BE2C (cell line): ENCODE data around the gene WSB2.

Experiments
- DNase-seq: peaks from one replicate; pipeline ENCODE4 v3.0.0-alpha.2; 2020
- H3K27me3 ChIP-seq: fragments of 250-450 bp; sonication (Bioruptor Pico); 2 replicates; pipeline ENCODE4 v1.5.1; 2020; ENCODE audit warnings: mild to moderate bottlenecking
- H3K36me3 ChIP-seq: fragments of 250-450 bp; sonication (Bioruptor Pico); 2 replicates; pipeline ENCODE4 v1.5.1; 2020; ENCODE audit warnings: mild to moderate bottlenecking
- H3K4me1 ChIP-seq: fragments of 250-450 bp; sonication (Bioruptor Pico); 2 replicates; pipeline ENCODE4 v1.5.1; 2020
- H3K4me3 ChIP-seq: 2 replicates; pipeline ENCODE4 v1.5.1; 2011; ENCODE audit warnings: low read depth, low read length
- H3K9me3 ChIP-seq: fragments of 250-450 bp; sonication (Bioruptor Pico); 2 replicates; pipeline ENCODE4 v1.5.1; 2020
- TF ChIP-seq, protein P1 (sequence below): IDR thresholded peaks from 2 replicates; pipeline ENCODE4 v1.5.1; 2012; ENCODE audit warnings: mild to moderate bottlenecking, low read depth, low read length

The WSB2 gene

DNA sequence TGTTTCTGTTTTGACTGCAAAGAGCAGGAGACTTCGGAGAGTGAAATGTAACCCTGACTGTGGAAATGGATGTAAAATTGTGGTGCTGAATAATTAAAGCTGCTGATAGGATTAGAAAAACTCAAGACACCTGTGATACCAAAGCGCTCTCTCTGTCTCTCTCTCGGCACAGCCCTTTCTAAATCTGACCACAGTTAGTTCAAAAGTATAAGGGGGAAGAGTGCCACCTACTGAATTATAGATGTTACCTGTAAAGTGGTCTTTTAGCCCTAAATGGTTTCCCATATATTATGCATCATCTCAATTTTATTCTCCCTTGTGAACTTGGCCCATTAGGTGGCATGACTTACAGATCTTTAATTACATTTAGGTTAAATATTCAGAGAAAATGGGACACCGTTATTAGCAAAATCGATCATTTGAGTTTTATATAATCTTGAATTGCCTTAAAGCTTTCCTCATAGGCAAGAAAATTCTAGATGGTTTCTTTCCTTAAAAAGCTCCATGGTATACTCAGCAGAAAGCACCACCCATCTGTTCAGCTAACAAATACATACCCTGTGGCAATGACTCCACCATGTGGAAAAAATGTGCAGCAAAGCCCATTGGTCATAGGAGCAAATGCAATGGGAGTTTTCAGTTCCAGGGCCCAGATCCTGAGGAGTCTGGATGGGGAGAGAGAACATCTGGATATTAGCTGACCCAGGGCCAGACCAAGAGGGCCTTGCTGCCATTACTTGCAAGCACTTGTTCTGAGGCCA lies 26.4 kb downstream of the WSB2 start:
- TF ChIP-seq, protein P1, sequence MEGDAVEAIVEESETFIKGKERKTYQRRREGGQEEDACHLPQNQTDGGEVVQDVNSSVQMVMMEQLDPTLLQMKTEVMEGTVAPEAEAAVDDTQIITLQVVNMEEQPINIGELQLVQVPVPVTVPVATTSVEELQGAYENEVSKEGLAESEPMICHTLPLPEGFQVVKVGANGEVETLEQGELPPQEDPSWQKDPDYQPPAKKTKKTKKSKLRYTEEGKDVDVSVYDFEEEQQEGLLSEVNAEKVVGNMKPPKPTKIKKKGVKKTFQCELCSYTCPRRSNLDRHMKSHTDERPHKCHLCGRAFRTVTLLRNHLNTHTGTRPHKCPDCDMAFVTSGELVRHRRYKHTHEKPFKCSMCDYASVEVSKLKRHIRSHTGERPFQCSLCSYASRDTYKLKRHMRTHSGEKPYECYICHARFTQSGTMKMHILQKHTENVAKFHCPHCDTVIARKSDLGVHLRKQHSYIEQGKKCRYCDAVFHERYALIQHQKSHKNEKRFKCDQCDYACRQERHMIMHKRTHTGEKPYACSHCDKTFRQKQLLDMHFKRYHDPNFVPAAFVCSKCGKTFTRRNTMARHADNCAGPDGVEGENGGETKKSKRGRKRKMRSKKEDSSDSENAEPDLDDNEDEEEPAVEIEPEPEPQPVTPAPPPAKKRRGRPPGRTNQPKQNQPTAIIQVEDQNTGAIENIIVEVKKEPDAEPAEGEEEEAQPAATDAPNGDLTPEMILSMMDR = peak; percentile 53
- Histone ChIP-seq H3K27me3 (no peaks in the 10 kb centered on the region), H3K9me3 (no peaks in the 10 kb centered on the region), H3K4me1 (no peaks in the 10 kb centered on the region; the same call in 1 of the 2 replicates), H3K36me3 (peaks cover 80% of the 10 kb centered on the region), H3K4me3 (no peak overlapping the region)
- peak; percentile 36 for DNase-seq

DNA sequence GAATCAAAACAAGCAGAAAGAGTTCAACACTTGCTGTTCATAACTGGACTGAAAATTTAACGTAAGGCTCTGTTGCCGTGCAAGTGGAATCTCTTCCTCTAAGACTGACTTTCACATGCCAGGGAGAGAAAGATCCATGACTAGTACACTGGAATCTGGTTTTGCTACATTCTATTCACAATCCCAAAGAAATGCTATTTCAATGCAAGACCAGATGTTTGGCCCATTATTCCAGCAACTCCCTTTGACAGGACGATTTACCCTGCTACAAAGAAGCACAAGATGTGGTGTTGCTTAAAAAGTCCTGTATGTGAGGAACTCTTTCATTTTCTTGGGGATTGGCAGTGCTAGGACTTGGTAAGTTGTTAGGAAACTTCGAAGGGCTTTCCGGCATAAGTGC lies 27.1 kb downstream of the WSB2 start:
- Histone ChIP-seq H3K4me3 (no peak overlapping the region), H3K27me3 (no peaks in the 10 kb centered on the region), H3K4me1 (no peaks in the 10 kb centered on the region; the same call in 1 of the 2 replicates), H3K36me3 (peaks cover 77% of the 10 kb centered on the region), H3K9me3 (no peaks in the 10 kb centered on the region)
- DNase-seq = no peak
- TF ChIP-seq, protein P1 = no peak

DNA sequence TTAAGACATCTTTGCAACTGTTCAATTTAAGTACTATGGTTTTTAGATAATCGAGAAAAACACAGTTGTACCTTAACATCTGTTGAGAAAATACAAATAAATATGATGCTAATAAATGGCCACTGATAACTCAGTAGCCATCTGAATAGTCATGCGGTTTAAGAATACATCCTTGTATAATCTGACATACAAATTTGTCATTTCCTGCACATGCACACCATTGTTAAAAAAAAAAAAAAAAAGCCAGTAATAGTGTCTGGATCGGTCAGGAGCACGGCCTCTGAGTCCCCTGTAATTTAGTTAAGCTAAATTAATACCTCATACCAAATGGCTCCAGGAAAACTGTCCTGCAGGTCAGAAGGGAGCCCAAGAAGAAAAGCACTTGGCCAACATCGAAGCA lies 27.7 kb downstream of the WSB2 start:
- no peak for DNase-seq
- TF ChIP-seq, protein P1 = no peak
- Histone ChIP-seq H3K4me1 (no peaks in the 10 kb centered on the region; the same call in 1 of the 2 replicates), H3K4me3 (no peak overlapping the region), H3K9me3 (no peaks in the 10 kb centered on the region), H3K27me3 (no peaks in the 10 kb centered on the region), H3K36me3 (peaks cover 77% of the 10 kb centered on the region)

DNA sequence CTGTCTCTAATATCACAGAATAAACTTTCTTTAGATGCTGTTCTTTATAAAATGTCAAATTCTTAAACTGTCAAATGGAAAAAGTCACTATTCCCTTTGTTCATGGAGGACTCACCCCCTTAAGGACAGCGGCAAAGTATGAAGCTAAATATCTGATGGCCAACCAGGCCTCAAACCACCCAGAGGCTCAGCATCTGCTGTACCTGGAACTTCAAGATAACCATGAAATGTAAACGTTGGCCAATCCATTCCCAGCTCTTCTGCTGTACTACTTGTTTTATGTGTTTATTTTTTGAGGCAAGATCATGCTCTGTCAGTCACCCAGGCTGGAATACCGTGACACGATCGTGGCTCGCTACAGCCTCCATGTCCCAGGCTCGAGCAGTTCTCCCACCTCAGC lies 28.8 kb downstream of the WSB2 start:
- peaks cover 77% of the 10 kb centered on the region for H3K36me3 ChIP-seq
- H3K4me3 ChIP-seq = no peak overlapping the region
- H3K27me3 ChIP-seq = no peaks in the 10 kb centered on the region
- TF ChIP-seq, protein P1 = no peak
- no peaks in the 10 kb centered on the region; the same call in 1 of the 2 replicates for H3K4me1 ChIP-seq
- DNase-seq = no peak
- no peaks in the 10 kb centered on the region for H3K9me3 ChIP-seq

DNA sequence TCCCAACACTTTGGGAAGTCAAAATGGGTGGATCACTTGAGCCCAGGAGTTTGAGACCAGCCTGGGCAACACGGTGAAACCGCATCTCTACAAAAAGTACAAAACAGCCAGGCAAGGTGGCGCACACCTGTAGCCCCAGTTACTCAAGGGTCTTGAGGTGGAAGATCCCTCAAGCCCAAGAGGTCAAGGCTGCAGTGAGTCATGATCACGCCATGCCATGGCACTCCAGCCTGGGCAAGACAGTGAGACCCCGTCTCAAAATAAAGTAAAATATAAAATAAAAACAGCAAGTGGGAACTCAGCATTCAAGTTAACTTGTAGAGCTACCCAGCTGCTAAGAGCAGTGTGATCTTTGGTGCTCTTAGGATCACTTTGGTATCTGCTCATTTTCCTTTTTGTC lies 31.8 kb downstream of the WSB2 start:
- Histone ChIP-seq H3K4me1 (no peaks in the 10 kb centered on the region), H3K9me3 (no peaks in the 10 kb centered on the region), H3K27me3 (no peaks in the 10 kb centered on the region), H3K36me3 (peaks cover 73% of the 10 kb centered on the region), H3K4me3 (no peak overlapping the region)
- TF ChIP-seq, protein P1 = no peak
- DNase-seq = no peak

DNA sequence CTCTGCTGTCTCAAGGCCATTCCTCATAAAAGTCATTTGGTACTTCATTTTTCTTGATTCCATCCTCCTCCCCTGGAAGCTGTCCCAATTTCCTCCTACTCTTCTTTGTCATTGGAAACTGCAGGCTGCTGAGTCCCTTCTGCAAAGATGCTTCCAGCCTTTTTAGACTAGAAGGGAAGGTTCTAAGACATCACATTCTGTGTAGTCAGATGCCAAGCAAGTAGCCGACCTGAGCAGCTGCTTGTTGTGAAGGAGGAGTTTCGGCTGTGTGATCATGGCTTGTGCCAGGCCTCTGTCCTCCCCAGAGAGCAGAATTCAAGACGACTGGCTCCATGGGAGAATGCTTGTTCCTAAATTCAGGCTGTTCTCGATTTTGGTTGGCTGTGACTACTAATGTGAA lies 35.8 kb downstream of the WSB2 start:
- DNase-seq = no peak
- Histone ChIP-seq H3K4me1 (no peaks in the 10 kb centered on the region), H3K27me3 (no peaks in the 10 kb centered on the region), H3K36me3 (peaks cover 75% of the 10 kb centered on the region), H3K4me3 (no peak overlapping the region), H3K9me3 (no peaks in the 10 kb centered on the region)
- TF ChIP-seq, protein P1 = no peak
